Prostate gland (tissue), 2 donors: ENCODE data around the gene PRKG1.

Experiments used
- CTCF ChIP-seq, 4 experiments: fragments of 200-600 bp in 2 of 4; fragments of 450-650 bp in 2 of 4; sonication (generic) in 2 of 4; IDR thresholded peaks; 1 replicate in 3 of 4; 2 replicates in 1 of 4; pipeline ENCODE4 v1.5.1; 2016 to 2019; ENCODE audit warnings: antibody characterized with exemption in 4 of 4, mild to moderate bottlenecking in 2 of 4, moderate library complexity in 2 of 4
- POLR2A ChIP-seq: fragments of 450-650 bp; IDR thresholded peaks from one replicate; pipeline ENCODE4 v1.6.1; 2016; ENCODE audit warnings: antibody characterized with exemption, mild to moderate bottlenecking

DNA sequence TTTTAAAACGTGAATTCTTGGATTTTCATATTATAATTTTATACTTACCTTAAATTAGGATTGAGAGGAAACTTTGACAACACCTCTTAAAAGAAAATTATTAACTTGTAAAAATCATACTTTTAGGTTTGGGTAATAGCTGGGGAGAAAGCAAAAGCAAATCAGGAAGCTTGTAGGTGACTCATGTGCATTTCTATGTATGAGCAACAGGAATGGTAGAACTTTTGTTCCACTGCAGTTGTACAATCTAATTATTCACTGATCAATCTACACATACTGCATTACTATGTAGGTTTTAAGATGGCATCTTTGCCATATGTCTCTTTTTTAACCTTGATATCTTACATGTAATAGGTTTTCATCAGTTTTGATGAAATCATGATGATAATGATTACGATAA is 223.2 kb downstream of the PRKG1 start:
- no peak for TF ChIP-seq CTCF (IDR thresholded peaks at IDR 0.05)
- TF ChIP-seq POLR2A: no peak
